Testis (tissue), 2 donors: ENCODE measurements around the gene ABCD1.

ENCODE experiments used
- POLR2A ChIP-seq: fragments of 450-650 bp; IDR thresholded peaks from one replicate; pipeline ENCODE4 v1.6.1; 2017; ENCODE audit warnings: antibody characterized with exemption, mild to moderate bottlenecking, moderate library complexity
- TF ChIP-seq, protein P1 (sequence below), 3 experiments: fragments of 450-650 bp in 2 of 3; fragments of 200-600 bp in 1 of 3; sonication (generic) in 1 of 3; IDR thresholded peaks; one replicate each; pipeline ENCODE4 v1.5.1; 2016 to 2019; ENCODE audit warnings: antibody characterized with exemption in 3 of 3, mild to moderate bottlenecking in 2 of 3, moderate library complexity in 1 of 3

DNA sequence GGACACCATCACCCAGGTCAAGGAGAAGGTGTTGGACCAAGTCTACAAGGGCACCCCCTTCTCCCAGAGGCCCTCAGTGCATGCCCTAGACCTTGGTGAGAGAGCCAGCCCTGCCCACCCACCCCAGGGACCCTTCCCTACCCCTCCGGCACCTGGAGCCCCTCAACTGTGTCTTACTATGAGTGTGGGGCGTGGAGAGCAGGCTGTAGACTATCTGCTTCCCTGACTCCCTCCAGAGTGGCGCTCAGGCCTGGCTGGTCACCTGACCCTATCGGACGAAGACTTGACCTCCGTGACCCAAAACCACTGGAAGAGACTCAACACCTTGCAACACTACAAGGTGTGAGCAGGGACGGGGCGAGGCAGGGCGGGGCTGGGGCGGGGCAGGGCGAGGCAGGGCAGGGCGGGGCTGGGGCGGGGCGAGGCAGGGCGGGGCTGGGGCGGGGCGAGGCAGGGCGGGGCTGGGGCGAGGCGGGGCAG, 51.5 kb downstream of the ABCD1 start:
- TF ChIP-seq, protein P1, sequence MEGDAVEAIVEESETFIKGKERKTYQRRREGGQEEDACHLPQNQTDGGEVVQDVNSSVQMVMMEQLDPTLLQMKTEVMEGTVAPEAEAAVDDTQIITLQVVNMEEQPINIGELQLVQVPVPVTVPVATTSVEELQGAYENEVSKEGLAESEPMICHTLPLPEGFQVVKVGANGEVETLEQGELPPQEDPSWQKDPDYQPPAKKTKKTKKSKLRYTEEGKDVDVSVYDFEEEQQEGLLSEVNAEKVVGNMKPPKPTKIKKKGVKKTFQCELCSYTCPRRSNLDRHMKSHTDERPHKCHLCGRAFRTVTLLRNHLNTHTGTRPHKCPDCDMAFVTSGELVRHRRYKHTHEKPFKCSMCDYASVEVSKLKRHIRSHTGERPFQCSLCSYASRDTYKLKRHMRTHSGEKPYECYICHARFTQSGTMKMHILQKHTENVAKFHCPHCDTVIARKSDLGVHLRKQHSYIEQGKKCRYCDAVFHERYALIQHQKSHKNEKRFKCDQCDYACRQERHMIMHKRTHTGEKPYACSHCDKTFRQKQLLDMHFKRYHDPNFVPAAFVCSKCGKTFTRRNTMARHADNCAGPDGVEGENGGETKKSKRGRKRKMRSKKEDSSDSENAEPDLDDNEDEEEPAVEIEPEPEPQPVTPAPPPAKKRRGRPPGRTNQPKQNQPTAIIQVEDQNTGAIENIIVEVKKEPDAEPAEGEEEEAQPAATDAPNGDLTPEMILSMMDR (IDR thresholded peaks at IDR 0.05), result no peak
- no peak for TF ChIP-seq POLR2A
